ENCODE data around the gene NME7. TPM values are rescaled to one million over a fixed set of nuclear protein-coding genes. Genes with fewer than 3 reads are reported as not detected.
A peak's percentile ranks its signal among the peaks of the same experiment; 100 is the strongest.

NME7 gene
- total and polyA plus RNA-seq, 9 donors: 8.5 to 28.1 (median 21.8) TPM

DNA sequence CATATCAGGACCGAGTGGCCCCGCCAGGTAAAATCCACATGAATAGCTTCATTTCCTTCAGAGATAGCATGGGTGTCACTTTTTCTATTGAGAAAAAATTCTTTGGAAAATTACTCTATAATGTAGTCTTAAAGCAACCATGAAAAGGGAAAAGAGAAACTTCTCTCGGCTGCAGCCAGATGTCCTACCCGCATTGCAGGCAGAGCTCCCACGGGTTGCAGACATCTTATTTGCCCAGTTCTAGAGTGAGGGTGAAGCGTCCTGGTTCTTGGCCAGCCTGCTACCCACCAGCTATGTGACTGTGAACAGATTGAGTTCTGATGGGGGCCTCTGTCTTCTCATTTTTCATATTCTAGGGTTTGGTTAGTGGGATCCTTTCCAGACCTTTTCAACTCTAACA lies 256.1 kb downstream of the NME7 start:
- Histone ChIP-seq H3K36me3 (ENCODE audit: control insufficient read depth, insufficient read depth, low read length) (peaks cover 12% of the 10 kb centered on the region), H3K9me3 (replicated peaks; ENCODE audit: control insufficient read depth, low read depth, low read length) (no peaks in the 10 kb centered on the region), H3K27me3 (ENCODE audit: control insufficient read depth, insufficient read depth, low read length) (no peaks in the 10 kb centered on the region), H3K27ac (ENCODE audit: low read length) (no peak overlapping the region), H3K4me1 (ENCODE audit: control insufficient read depth, insufficient read depth, low read length) (peaks cover 21% of the 10 kb centered on the region), H3K4me3 (ENCODE audit: low read length) (no peak overlapping the region)
- DNase-seq: no peak
- 95% methylated on average over 3 of the region's 6 CpGs for WGBS (ENCODE audit: insufficient coverage)

DNA sequence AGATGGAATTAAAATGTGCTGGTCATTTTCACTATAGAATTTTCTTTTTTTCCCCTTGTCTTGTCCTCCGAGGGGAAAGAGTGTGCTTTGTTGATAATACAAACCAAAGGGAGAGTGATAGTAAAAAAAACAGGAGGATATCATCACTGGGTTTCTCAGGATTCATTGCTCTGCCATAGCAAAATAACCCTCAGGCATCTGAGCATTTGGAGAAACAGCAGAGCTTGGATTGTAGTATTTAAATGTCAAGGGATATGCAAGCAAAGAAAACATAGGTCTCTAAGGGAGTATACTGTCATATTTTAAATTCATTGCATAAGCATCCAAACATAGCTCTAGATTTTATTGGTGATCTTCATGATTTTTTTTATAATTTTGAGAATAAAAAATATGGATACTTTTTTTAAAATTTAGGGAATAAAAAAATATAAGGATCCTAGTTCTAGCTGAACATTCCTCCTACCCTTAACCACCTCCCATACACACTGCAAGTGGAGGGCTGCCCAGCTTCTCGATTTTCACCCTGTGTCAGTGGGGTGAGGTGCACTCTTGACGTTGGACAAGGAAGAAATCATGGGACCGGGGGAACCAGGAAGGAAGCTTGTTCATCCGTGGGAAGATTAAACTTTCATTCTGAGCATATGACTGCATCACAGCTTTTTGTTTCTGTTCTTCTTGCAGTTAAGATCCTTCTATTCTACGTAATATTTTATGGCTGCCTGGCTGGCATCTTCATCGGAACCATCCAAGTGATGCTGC lies 256.7 kb downstream of the NME7 start:
- H3K36me3 ChIP-seq (ENCODE audit: control insufficient read depth, insufficient read depth, low read length): peaks cover 12% of the 10 kb centered on the region
- WGBS (ENCODE audit: insufficient coverage): 71% methylated on average over 3 of the region's 7 CpGs
- DNase-seq: peak; percentile 69
- no peaks in the 10 kb centered on the region for H3K9me3 ChIP-seq (replicated peaks; ENCODE audit: control insufficient read depth, low read depth, low read length)
- H3K4me3 ChIP-seq (ENCODE audit: low read length): no peak overlapping the region
- H3K4me1 ChIP-seq (ENCODE audit: control insufficient read depth, insufficient read depth, low read length): peaks cover 19% of the 10 kb centered on the region
- no peaks in the 10 kb centered on the region for H3K27me3 ChIP-seq (ENCODE audit: control insufficient read depth, insufficient read depth, low read length)
- no peak overlapping the region for H3K27ac ChIP-seq (ENCODE audit: low read length)

DNA sequence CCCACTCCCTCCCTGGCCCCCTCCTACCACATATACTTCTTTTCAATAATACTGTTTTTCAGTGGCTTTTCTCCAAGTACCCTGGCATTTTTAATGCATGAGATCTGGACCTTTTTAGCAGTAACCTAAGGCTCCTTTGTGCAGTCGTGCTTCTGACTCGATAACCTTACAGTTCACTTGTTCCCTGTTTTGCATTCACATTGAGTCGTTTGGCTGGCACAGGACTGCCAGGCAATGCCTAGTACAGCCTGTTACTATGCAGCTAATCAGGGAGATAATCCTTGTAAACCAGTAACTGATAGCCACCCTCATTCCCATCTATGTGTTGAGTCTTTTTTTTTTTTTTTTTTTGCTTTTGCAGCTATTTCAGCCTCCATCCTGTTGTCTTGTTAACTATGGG lies 257.4 kb downstream of the NME7 start:
- WGBS (ENCODE audit: insufficient coverage): 37% methylated on average over 3 of the region's 3 CpGs
- Histone ChIP-seq H3K27me3 (ENCODE audit: control insufficient read depth, insufficient read depth, low read length) (peaks cover 4% of the 10 kb centered on the region), H3K4me1 (ENCODE audit: control insufficient read depth, insufficient read depth, low read length) (peaks cover 20% of the 10 kb centered on the region), H3K27ac (ENCODE audit: low read length) (no peak overlapping the region), H3K9me3 (replicated peaks; ENCODE audit: control insufficient read depth, low read depth, low read length) (no peaks in the 10 kb centered on the region), H3K36me3 (ENCODE audit: control insufficient read depth, insufficient read depth, low read length) (peaks cover 12% of the 10 kb centered on the region), H3K4me3 (ENCODE audit: low read length) (no peak overlapping the region)
- DNase-seq: no peak

DNA sequence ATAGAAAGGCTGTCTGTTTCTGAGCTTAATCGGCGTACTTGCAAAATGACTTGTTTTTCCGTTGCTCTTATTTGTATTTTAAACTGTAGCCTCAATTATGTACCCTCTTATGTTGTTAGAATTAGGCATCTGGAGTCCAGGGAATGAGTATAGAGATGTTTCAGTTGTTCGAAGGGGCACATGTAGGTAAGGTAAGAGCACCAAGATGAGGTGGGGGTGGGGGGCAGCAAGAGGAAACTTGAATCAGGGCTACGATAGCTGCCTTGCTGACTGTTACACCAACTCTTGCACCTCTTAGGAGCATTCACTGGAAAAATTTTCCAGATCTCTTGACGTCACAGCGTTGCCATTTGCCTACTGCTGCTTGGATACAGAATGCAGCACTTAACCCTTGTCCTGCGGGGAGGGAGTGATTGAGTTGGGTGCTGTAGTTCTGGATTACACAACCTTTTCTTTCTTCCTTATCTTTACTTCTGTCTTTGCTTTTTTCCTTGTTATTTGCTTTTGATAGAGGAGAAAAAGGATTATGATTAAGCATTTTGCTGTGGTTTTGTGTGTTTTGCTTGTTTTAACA lies 257.9 kb downstream of the NME7 start:
- Histone ChIP-seq H3K4me3 (ENCODE audit: low read length) (no peak overlapping the region), H3K36me3 (ENCODE audit: control insufficient read depth, insufficient read depth, low read length) (peaks cover 12% of the 10 kb centered on the region), H3K27me3 (ENCODE audit: control insufficient read depth, insufficient read depth, low read length) (peaks cover 10% of the 10 kb centered on the region), H3K27ac (ENCODE audit: low read length) (peak overlapping the region; percentile 1), H3K4me1 (ENCODE audit: control insufficient read depth, insufficient read depth, low read length) (peaks cover 23% of the 10 kb centered on the region), H3K9me3 (replicated peaks; ENCODE audit: control insufficient read depth, low read depth, low read length) (no peaks in the 10 kb centered on the region)
- DNase-seq: peak; percentile 73
- 92% methylated on average over 2 of the region's 8 CpGs for WGBS (ENCODE audit: insufficient coverage)

DNA sequence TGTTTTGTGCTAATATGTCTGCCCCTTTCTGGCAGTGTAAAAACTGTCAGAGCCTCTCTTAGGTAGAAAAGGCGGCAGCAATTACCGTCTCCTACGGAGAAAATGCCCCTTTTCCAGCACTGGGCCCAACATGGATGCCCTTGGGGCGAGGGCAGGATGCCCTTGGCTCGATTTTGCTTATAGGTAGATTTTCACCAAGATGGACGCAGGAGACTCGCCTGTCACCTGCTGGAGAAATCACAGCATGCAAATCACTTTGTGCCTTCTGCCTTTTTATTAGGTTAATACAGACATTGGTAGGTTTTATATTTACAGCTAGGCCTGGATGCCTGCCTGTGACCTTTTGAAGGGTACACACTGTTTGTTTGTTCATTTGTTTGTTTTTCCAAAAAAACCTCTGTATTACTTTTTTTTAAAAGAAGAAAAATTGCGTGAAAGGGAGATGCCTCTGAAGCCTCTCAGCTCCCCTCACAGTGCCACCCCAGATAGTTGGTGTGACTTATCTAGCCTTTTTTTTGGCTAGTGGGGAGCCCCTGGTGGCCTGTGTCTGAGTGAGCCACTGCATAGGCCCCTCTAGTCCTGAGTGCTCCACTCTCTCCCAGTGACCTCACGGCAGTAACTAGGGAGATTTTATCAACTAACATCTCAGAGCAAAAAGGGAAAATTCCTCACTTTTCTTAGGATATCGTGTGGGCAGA lies 258.6 kb downstream of the NME7 start:
- 84% methylated on average over 6 of the region's 10 CpGs for WGBS (ENCODE audit: insufficient coverage)
- peaks cover 9% of the 10 kb centered on the region for H3K36me3 ChIP-seq (ENCODE audit: control insufficient read depth, insufficient read depth, low read length)
- H3K4me3 ChIP-seq (ENCODE audit: low read length): peak overlapping the region; percentile 2
- peaks cover 23% of the 10 kb centered on the region for H3K4me1 ChIP-seq (ENCODE audit: control insufficient read depth, insufficient read depth, low read length)
- H3K27ac ChIP-seq (ENCODE audit: low read length): peak overlapping the region; percentile 1
- H3K27me3 ChIP-seq (ENCODE audit: control insufficient read depth, insufficient read depth, low read length): peaks cover 14% of the 10 kb centered on the region
- DNase-seq: no peak
- no peaks in the 10 kb centered on the region for H3K9me3 ChIP-seq (replicated peaks; ENCODE audit: control insufficient read depth, low read depth, low read length)

DNA sequence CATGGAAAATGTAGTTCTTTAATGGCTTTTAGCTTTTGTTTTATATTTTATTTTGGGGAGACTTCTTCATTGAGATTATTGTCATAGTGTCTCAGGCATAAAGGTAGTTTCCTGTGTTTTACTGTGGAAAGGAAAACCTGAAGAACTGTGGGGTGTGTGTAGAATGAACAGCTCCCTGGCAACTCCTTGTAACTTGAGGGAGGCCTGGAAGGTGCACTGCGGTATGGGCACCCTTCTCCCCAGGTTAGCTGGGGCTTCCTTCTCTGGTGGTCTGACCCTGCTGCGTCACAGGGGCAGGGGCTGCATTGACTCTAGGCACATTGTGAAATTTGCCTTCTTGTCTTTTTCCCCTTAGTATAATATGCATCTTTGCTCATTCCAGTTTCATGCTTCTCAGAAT lies 259.4 kb downstream of the NME7 start:
- H3K4me1 ChIP-seq (ENCODE audit: control insufficient read depth, insufficient read depth, low read length): peaks cover 18% of the 10 kb centered on the region
- DNase-seq: no peak
- H3K4me3 ChIP-seq (ENCODE audit: low read length): peak overlapping the region; percentile 95
- 60% methylated on average over 1 of the region's 2 CpGs for WGBS (ENCODE audit: insufficient coverage)
- peaks cover 15% of the 10 kb centered on the region for H3K27me3 ChIP-seq (ENCODE audit: control insufficient read depth, insufficient read depth, low read length)
- H3K27ac ChIP-seq (ENCODE audit: low read length): peak overlapping the region; percentile 20
- H3K36me3 ChIP-seq (ENCODE audit: control insufficient read depth, insufficient read depth, low read length): peaks cover 4% of the 10 kb centered on the region
- H3K9me3 ChIP-seq (replicated peaks; ENCODE audit: control insufficient read depth, low read depth, low read length): no peaks in the 10 kb centered on the region

DNA sequence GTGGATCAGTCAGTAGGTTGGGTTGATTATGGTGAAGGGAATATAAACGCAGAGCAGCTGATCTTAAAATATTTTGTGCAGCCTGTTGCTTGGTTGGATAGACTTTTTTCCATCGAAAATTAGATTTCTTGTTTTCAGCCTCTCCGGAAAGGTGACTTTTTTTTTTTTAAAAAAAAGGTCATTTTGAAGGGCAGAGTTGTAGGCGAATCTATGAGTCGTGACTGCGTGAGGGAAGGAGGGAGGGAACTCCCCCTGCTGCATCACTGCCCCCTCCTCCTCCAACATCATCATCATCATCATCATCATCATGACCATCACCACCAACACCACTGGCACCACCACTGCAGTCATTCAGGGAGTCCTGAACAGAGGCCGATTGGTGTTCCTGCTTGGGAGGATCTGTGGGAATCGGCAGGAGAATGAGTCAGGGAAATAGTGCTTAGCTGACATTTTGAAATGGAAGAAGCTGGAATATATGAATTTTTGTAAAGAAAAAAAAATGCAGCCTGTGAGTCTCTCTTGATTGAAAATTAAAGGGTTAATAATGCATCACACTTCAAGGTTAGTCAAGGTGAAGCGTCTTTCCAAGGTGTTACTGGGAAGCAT lies 259.9 kb downstream of the NME7 start:
- 36% methylated on average over 4 of the region's 9 CpGs for WGBS (ENCODE audit: insufficient coverage)
- DNase-seq: no peak
- peak overlapping the region; percentile 95 for H3K4me3 ChIP-seq (ENCODE audit: low read length)
- H3K27me3 ChIP-seq (ENCODE audit: control insufficient read depth, insufficient read depth, low read length): peaks cover 15% of the 10 kb centered on the region
- H3K27ac ChIP-seq (ENCODE audit: low read length): peak overlapping the region; percentile 38
- H3K36me3 ChIP-seq (ENCODE audit: control insufficient read depth, insufficient read depth, low read length): peaks cover 4% of the 10 kb centered on the region
- peaks cover 22% of the 10 kb centered on the region for H3K4me1 ChIP-seq (ENCODE audit: control insufficient read depth, insufficient read depth, low read length)
- no peaks in the 10 kb centered on the region for H3K9me3 ChIP-seq (replicated peaks; ENCODE audit: control insufficient read depth, low read depth, low read length)

DNA sequence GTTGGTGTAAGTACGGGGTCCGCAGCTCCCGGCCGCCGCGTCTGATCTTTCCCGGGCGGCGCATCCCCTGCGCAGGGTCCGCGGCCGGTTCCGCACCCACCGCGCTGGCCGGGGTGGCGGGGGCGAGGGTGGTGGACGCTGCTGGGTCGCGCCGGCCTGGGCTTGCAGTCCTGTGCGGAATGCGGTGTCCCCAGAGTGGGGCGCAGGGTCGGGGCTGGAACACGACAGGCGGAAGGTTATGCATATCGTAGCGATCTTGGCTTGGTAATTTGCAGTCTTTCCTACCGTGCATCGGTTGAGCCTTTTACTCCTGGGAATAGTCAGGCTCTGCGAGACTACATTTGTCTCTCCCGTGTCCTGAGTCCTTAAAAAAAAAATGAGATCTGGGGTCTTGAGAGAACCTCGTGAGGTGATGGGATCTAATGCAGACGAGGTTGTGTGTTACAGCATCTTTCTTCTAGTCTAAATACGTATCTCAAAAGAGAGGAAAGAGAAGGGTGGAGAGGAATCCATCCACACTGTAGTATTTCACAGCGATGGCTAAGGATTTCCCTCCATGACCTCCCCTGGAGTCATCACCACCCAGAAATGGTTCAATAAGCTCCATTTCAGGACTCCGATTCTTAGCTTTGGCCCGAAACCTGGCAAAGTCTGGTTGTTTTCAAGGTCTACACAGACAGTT lies 260.5 kb downstream of the NME7 start:
- H3K27ac ChIP-seq (ENCODE audit: low read length): peak overlapping the region; percentile 69
- under 1% methylated on average over 35 of the region's 41 CpGs for WGBS (ENCODE audit: insufficient coverage)
- H3K27me3 ChIP-seq (ENCODE audit: control insufficient read depth, insufficient read depth, low read length): peaks cover 15% of the 10 kb centered on the region
- peaks cover 27% of the 10 kb centered on the region for H3K4me1 ChIP-seq (ENCODE audit: control insufficient read depth, insufficient read depth, low read length)
- H3K4me3 ChIP-seq (ENCODE audit: low read length): peak overlapping the region; percentile 95
- peak; percentile 47 for DNase-seq
- no peaks in the 10 kb centered on the region for H3K9me3 ChIP-seq (replicated peaks; ENCODE audit: control insufficient read depth, low read depth, low read length)
- H3K36me3 ChIP-seq (ENCODE audit: control insufficient read depth, insufficient read depth, low read length): no peaks in the 10 kb centered on the region

DNA sequence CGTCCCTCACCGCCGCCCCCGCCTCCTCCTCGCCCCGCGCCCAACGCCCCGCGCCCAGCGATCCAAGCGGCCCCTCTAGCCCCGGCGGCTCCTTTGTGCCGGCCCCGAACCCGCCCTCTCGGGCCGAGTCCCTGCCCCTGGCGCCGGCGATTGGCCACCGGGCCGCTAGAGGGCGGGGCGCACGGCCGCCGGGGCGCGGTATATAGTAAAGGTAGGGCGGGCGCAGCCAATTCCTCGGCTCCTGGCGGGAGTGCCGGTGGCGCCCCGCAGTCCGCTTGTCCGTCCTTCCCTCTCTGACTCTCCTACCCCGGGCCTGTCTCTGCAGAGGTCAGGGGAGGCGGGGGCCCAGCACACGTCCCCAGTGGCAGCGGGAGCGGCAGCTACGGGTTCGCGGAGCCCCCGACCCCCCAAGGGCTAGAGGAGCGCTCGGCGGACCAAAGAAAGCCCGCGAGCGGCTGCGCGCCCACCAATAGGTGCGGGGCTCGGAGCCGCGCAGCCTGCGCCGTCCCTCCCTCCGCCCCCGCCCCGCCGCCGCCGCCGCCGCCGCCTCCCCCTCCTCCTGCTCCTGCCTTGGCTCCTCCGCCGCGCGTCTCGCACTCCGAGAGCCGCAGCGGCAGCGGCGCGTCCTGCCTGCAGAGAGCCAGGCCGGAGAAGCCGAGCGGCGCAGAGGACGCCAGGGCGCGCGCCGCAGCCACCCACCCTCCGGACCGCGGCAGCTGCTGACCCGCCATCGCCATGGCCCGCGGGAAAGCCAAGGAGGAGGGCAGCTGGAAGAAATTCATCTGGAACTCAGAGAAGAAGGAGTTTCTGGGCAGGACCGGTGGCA lies 261.3 kb downstream of the NME7 start, which contains the start of gene ATP1B1:
Gene ATP1B1 (plus strand): TSS at position 596 of the 826 bp plus-strand sequence. CDS start 140 bp downstream, at position 736.
- peaks cover 27% of the 10 kb centered on the region for H3K4me1 ChIP-seq (ENCODE audit: control insufficient read depth, insufficient read depth, low read length)
- DNase-seq: peak; percentile 92

More for the DNA sequence above, 261.3 kb downstream of the NME7 start, which contains the start of gene ATP1B1:
- WGBS (ENCODE audit: insufficient coverage): under 1% methylated on average over 86 of the region's 100 CpGs
- Histone ChIP-seq H3K4me3 (ENCODE audit: low read length) (peak within 1 kb of the TSS; percentile 95), H3K36me3 (ENCODE audit: control insufficient read depth, insufficient read depth, low read length) (no peaks in the 10 kb centered on the region), H3K9me3 (replicated peaks; ENCODE audit: control insufficient read depth, low read depth, low read length) (no peaks in the 10 kb centered on the region), H3K27me3 (ENCODE audit: control insufficient read depth, insufficient read depth, low read length) (peaks cover 15% of the 10 kb centered on the region), H3K27ac (ENCODE audit: low read length) (peak within 1 kb of the TSS; percentile 94)
